Gastrocnemius medialis (tissue), 4 donors: ENCODE results near the gene AGAP1. TPM values are rescaled to one million over a fixed set of nuclear protein-coding genes. Genes with fewer than 3 reads are reported as not detected.

Experiments
- ATAC-seq, 2 donors: fragments of 150-250 bp; one replicate each; pipeline ENCODE4 v1.9.1; 2016
- DNase-seq, 2 donors: peaks; one replicate each; pipeline ENCODE4 v3.0.0-alpha.2; 2019
- H3K27ac ChIP-seq, 4 donors: fragments of 200-600 bp; sonication (generic); 1 replicate in 1 of 4; 2 replicates in 3 of 4; pipeline ENCODE4 v1.5.1; 2016 to 2018; ENCODE audit warnings: mild to moderate bottlenecking in 2 of 4, moderate library complexity in 1 of 4
- H3K27me3 ChIP-seq, 3 donors: fragments of 200-600 bp; sonication (generic) in 2 of 3; 1 replicate in 1 of 3; 2 replicates in 2 of 3; pipeline versions ENCODE4 v1.5.1 to v1.6.0; 2016 to 2019; ENCODE audit warnings: mild to moderate bottlenecking in 1 of 3, moderate library complexity in 1 of 3
- H3K36me3 ChIP-seq, 2 donors: fragments of 200-600 bp; sonication (generic) in 1 of 2; one replicate each; pipeline ENCODE4 v1.5.1; 2017 to 2018
- H3K4me1 ChIP-seq, 2 donors: fragments of 200-600 bp; sonication (generic) in 1 of 2; one replicate each; pipeline ENCODE4 v1.5.1; 2016 to 2017; ENCODE audit warnings: mild to moderate bottlenecking in 2 of 2
- H3K4me3 ChIP-seq, 4 donors: fragments of 200-600 bp; sonication (generic) in 3 of 4; 1 replicate in 1 of 4; 2 replicates in 3 of 4; pipeline ENCODE4 v1.5.1; 2016 to 2019; ENCODE audit warnings: mild to moderate bottlenecking in 2 of 4
- H3K9me3 ChIP-seq, 3 donors: fragments of 200-600 bp; sonication (generic) in 2 of 3; 1 replicate in 1 of 3; 2 replicates in 2 of 3; pipeline ENCODE4 v1.5.1; 2016 to 2019
- CTCF ChIP-seq, 5 experiments: fragments of 450-650 bp in 3 of 5; fragments of 200-600 bp in 2 of 5; sonication (generic) in 2 of 5; IDR thresholded peaks in 4 of 5; conservative IDR thresholded peaks in 1 of 5; 1 replicate in 4 of 5; 2 replicates in 1 of 5; pipeline ENCODE4 v1.5.1; 2016 to 2019; ENCODE audit warnings: antibody characterized with exemption in 5 of 5, mild to moderate bottlenecking in 3 of 5, moderate library complexity in 3 of 5
- POLR2A ChIP-seq, 2 donors: fragments of 450-650 bp; IDR thresholded peaks; one replicate each; pipeline ENCODE4 v1.6.1; 2017; ENCODE audit warnings: antibody characterized with exemption in 2 of 2, mild to moderate bottlenecking in 2 of 2, moderate library complexity in 2 of 2
- in situ Hi-C, 4 donors: fragments of 200-750 bp; cut with MboI; loops; one replicate each; pipeline versions ENCODE4 v1.15.0 to v1.8.0; 2017; ENCODE audit warnings: low sequenced_read_pairs in 4 of 4
- intact Hi-C: fragments of 100-400 bp; cut with DNase I; formaldehyde crosslinking; loops from one replicate; pipeline ENCODE4 v1.15.1; 2023; ENCODE audit warnings: low total_unique reads
- total RNA-seq, 4 donors: library from RNA; depleted of rRNA; stranded (reverse); fragments of >200 nt; gene quantifications; one replicate each; pipeline versions ENCODE4 v1.1.0 to v1.2.3, GENCODE V29; 2016

AGAP1 gene
- total RNA-seq, 4 donors from 2014 or later, result 8.5 to 26.8 (median 14.4) TPM

- Histone ChIP-seq H3K9me3 (no peaks in the 10 kb centered on the region), H3K36me3 (no peaks in the 10 kb centered on the region), H3K4me3 (no peak overlapping the region), H3K4me1 (no peaks in the 10 kb centered on the region), H3K27me3 (no peaks in the 10 kb centered on the region), H3K27ac (no peak overlapping the region)
- TF ChIP-seq POLR2A (IDR thresholded peaks at IDR 0.05), result no peak
- no peak for TF ChIP-seq CTCF (IDR thresholded peaks at IDR 0.05 in 4 of 5, conservative IDR thresholded peaks at IDR 0.05 in 1 of 5)
- DNase-seq, result no peak
- intact Hi-C loops (no loop called here), in situ Hi-C loops (no loop called here)
- no peak for ATAC-seq
Observed at GRCh38 chr2:235537587-235537986, 43.7 kb downstream of the AGAP1 start.

- H3K27ac ChIP-seq, result no peak overlapping the region
- H3K27me3 ChIP-seq, result no peaks in the 10 kb centered on the region
Observed at GRCh38 chr2:235538144-235538639, 44.3 kb downstream of the AGAP1 start.

GRCh38 chr2:235538981-235539380 is 45.1 kb downstream of the AGAP1 start:
- TF ChIP-seq POLR2A (IDR thresholded peaks at IDR 0.05), result no peak
- no peak for TF ChIP-seq CTCF (IDR thresholded peaks at IDR 0.05 in 4 of 5, conservative IDR thresholded peaks at IDR 0.05 in 1 of 5)
- Histone ChIP-seq H3K4me1 (no peaks in the 10 kb centered on the region), H3K9me3 (no peaks in the 10 kb centered on the region)

More at GRCh38 chr2:235538144-235538639, 44.3 kb downstream of the AGAP1 start:
- DNase-seq, result no peak
- in situ Hi-C loops (no loop called here), intact Hi-C loops (no loop called here)
- H3K4me3 ChIP-seq, result no peak overlapping the region
- ATAC-seq, result no peak
- H3K4me1 ChIP-seq, result no peaks in the 10 kb centered on the region
- H3K36me3 ChIP-seq, result no peaks in the 10 kb centered on the region
- TF ChIP-seq CTCF (IDR thresholded peaks at IDR 0.05 in 4 of 5, conservative IDR thresholded peaks at IDR 0.05 in 1 of 5), result no peak
- no peak for TF ChIP-seq POLR2A (IDR thresholded peaks at IDR 0.05)
- H3K9me3 ChIP-seq, result no peaks in the 10 kb centered on the region

GRCh38 chr2:235539773-235540172 is 45.9 kb downstream of the AGAP1 start:
- TF ChIP-seq CTCF (IDR thresholded peaks at IDR 0.05 in 4 of 5, conservative IDR thresholded peaks at IDR 0.05 in 1 of 5) (no peak), POLR2A (IDR thresholded peaks at IDR 0.05) (no peak)

More at GRCh38 chr2:235538981-235539380, 45.1 kb downstream of the AGAP1 start:
- Histone ChIP-seq H3K4me3 (no peak overlapping the region), H3K36me3 (no peaks in the 10 kb centered on the region), H3K27me3 (no peaks in the 10 kb centered on the region), H3K27ac (no peak overlapping the region)
- ATAC-seq (no peak), DNase-seq (no peak)
- in situ Hi-C loops (no loop called here), intact Hi-C loops (no loop called here)

GRCh38 chr2:235541016-235541415 is 47.2 kb downstream of the AGAP1 start:
- Histone ChIP-seq H3K4me1 (no peaks in the 10 kb centered on the region), H3K4me3 (no peak overlapping the region), H3K27me3 (no peaks in the 10 kb centered on the region), H3K9me3 (no peaks in the 10 kb centered on the region), H3K27ac (no peak overlapping the region), H3K36me3 (no peaks in the 10 kb centered on the region)
- no peak for ATAC-seq
- no peak for DNase-seq
- intact Hi-C loops (no loop called here), in situ Hi-C loops (no loop called here)
- TF ChIP-seq POLR2A (IDR thresholded peaks at IDR 0.05), result no peak
- no peak for TF ChIP-seq CTCF (IDR thresholded peaks at IDR 0.05 in 4 of 5, conservative IDR thresholded peaks at IDR 0.05 in 1 of 5)

More at GRCh38 chr2:235539773-235540172, 45.9 kb downstream of the AGAP1 start:
- Histone ChIP-seq H3K4me3 (no peak overlapping the region), H3K4me1 (no peaks in the 10 kb centered on the region), H3K9me3 (no peaks in the 10 kb centered on the region), H3K27me3 (no peaks in the 10 kb centered on the region), H3K36me3 (no peaks in the 10 kb centered on the region), H3K27ac (no peak overlapping the region)
- DNase-seq (no peak), ATAC-seq (no peak)
- intact Hi-C loops, result no loop called here
- in situ Hi-C loops, result no loop called here
